H1 (cell line): ENCODE measurements around the gene SERPINA6. TPM values are rescaled to one million over a fixed set of nuclear protein-coding genes. Genes with fewer than 3 reads are reported as not detected.

Experiments
- ATF3 ChIP-seq: IDR thresholded peaks from 2 replicates; pipeline ENCODE4 v1.6.1; 2011; ENCODE audit warnings: low read depth, mild to moderate bottlenecking, low read length; ENCODE audit not compliant: insufficient read depth
- CREB1 ChIP-seq: IDR thresholded peaks from 2 replicates; pipeline ENCODE4 v1.6.1; 2012; ENCODE audit warnings: inconsistent platforms
- EGR1 ChIP-seq: IDR thresholded peaks from 2 replicates; pipeline ENCODE4 v1.6.1; 2011; ENCODE audit warnings: low read depth, low read length, borderline replicate concordance
- GTF2F1 ChIP-seq: IDR thresholded peaks from 2 replicates; pipeline ENCODE4 v1.6.1; 2012; ENCODE audit warnings: low read depth, low read length, improper control_type of control experiment, borderline replicate concordance
- JUN ChIP-seq: IDR thresholded peaks from 2 replicates; pipeline ENCODE4 v1.6.1; 2011; ENCODE audit warnings: low read depth, mild to moderate bottlenecking, improper control_type of control experiment, low read length
- MAX ChIP-seq: IDR thresholded peaks from 2 replicates; pipeline ENCODE4 v1.6.1; 2012; ENCODE audit warnings: inconsistent platforms
- NRF1 ChIP-seq: IDR thresholded peaks from 2 replicates; pipeline ENCODE4 v1.6.1; 2011; ENCODE audit warnings: mild to moderate bottlenecking, low read depth, low read length, improper control_type of control experiment
- PHF8 ChIP-seq: fragments of 200-600 bp; sonication (generic); conservative IDR thresholded peaks from 2 replicates; pipeline ENCODE4 v1.7.1; 2012; ENCODE audit warnings: low read depth, mild to moderate bottlenecking, inconsistent platforms, low read length, moderate library complexity
- POLR2A ChIP-seq, 2 experiments: IDR thresholded peaks; 1 replicate in 1 of 2; 2 replicates in 1 of 2; pipeline ENCODE4 v1.6.1; 2011; ENCODE audit warnings: low read depth in 2 of 2, low read length in 2 of 2, mild to moderate bottlenecking in 2 of 2; ENCODE audit errors: control extremely low read depth in 1 of 2
- POLR2AphosphoS5 ChIP-seq: IDR thresholded peaks from 2 replicates; pipeline ENCODE4 v1.6.1; 2011; ENCODE audit warnings: low read depth, low read length
- RFX5 ChIP-seq: IDR thresholded peaks from 2 replicates; pipeline ENCODE4 v1.6.1; 2011; ENCODE audit warnings: low read depth, low read length, improper control_type of control experiment, borderline replicate concordance
- RNF2 ChIP-seq: fragments of 200-900, 300-1000 bp; sonication (generic); IDR thresholded peaks from 2 replicates; pipeline ENCODE4 v1.7.1; 2016; ENCODE audit warnings: borderline replicate concordance, low read depth, mild to moderate bottlenecking, antibody characterized with exemption, low read length; ENCODE audit not compliant: poor library complexity, severe bottlenecking; ENCODE audit errors: missing control alignments
- SAP30 ChIP-seq: fragments of 300-600 bp; sonication (generic); IDR thresholded peaks from 2 replicates; pipeline ENCODE4 v1.7.1; 2012; ENCODE audit warnings: low read length, moderate library complexity, mild to moderate bottlenecking, inconsistent platforms; ENCODE audit not compliant: insufficient read depth, insufficient replicate concordance
- SIN3A ChIP-seq, 2 experiments: IDR thresholded peaks in 1 of 2; conservative IDR thresholded peaks in 1 of 2; 2 replicates each; pipeline ENCODE4 v1.6.1; 2011 to 2012; ENCODE audit warnings: low read length in 2 of 2, improper control_type of control experiment in 1 of 2, low read depth in 1 of 2, mild to moderate bottlenecking in 1 of 2
- SIRT6 ChIP-seq: IDR thresholded peaks from one replicate; pipeline ENCODE4 v1.7.1; 2012; ENCODE audit warnings: low read length, inconsistent platforms
- SRF ChIP-seq: IDR thresholded peaks from 2 replicates; pipeline ENCODE4 v1.6.1; 2011; ENCODE audit warnings: mild to moderate bottlenecking, low read depth, low read length, moderate library complexity
- SUZ12 ChIP-seq: fragments of 200-600 bp; sonication (generic); IDR thresholded peaks from 2 replicates; pipeline ENCODE4 v1.6.1; 2012; ENCODE audit warnings: mild to moderate bottlenecking, inconsistent platforms, low read length, moderate library complexity, mixed read lengths
- TAF1 ChIP-seq: IDR thresholded peaks from 2 replicates; pipeline ENCODE4 v1.6.1; 2011; ENCODE audit warnings: mild to moderate bottlenecking, low read depth, low read length
- TEAD4 ChIP-seq: IDR thresholded peaks from 2 replicates; pipeline ENCODE4 v1.6.1; 2012; ENCODE audit warnings: low read depth, low read length, inconsistent platforms, mixed read lengths
- USF2 ChIP-seq: IDR thresholded peaks from 2 replicates; pipeline ENCODE4 v1.6.1; 2011; ENCODE audit warnings: low read length, improper control_type of control experiment
- ZNF274 ChIP-seq: IDR thresholded peaks from 2 replicates; pipeline ENCODE4 v1.7.0; 2012; ENCODE audit warnings: low read length, borderline replicate concordance; ENCODE audit errors: extremely low read depth
- polyA plus RNA-seq, 7 experiments: library from polyadenylated mRNA; depleted of rRNA in 3 of 7; stranded (reverse) in 5 of 7; unstranded in 2 of 7; fragments of >200 nt in 5 of 7; fragments of 200-250 nt in 2 of 7; gene quantifications; 1 replicate in 5 of 7; 2 replicates in 1 of 7; 4 replicates in 1 of 7; pipeline versions ENCODE4 v1.2.1 to v1.2.3, GENCODE V29; 2011 to 2013; ENCODE audit warnings: missing spikeins in 2 of 7, mixed read lengths in 2 of 7
- total RNA-seq: library from RNA; stranded (reverse); fragmentation: NEBNext Ultra II Directional; extraction: Animal tissue kit (Norgen Biotek cat#: 25700); gene quantifications from 2 replicates; pipeline ENCODE4 v1.2.1, GENCODE V29; 2021
- TF ChIP-seq, protein P1 (sequence below): IDR thresholded peaks from 2 replicates; pipeline ENCODE4 v1.6.1; 2012; ENCODE audit warnings: low read length, inconsistent platforms

Gene SERPINA6
- total and polyA plus RNA-seq, 2 of the 8 experiments (the other 6 are each of a cell fraction or from before 2014, with no cell fraction given): not detected

GRCh38 chr14:94307410-94307992, 15.6 kb downstream of the SERPINA6 start (continued):
- TF ChIP-seq MAX: no peak
- no peak for TF ChIP-seq RNF2
- no peak for TF ChIP-seq NRF1
- TF ChIP-seq POLR2AphosphoS5: no peak
- TF ChIP-seq, protein P1, sequence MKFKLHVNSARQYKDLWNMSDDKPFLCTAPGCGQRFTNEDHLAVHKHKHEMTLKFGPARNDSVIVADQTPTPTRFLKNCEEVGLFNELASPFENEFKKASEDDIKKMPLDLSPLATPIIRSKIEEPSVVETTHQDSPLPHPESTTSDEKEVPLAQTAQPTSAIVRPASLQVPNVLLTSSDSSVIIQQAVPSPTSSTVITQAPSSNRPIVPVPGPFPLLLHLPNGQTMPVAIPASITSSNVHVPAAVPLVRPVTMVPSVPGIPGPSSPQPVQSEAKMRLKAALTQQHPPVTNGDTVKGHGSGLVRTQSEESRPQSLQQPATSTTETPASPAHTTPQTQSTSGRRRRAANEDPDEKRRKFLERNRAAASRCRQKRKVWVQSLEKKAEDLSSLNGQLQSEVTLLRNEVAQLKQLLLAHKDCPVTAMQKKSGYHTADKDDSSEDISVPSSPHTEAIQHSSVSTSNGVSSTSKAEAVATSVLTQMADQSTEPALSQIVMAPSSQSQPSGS: no peak
- no peak for TF ChIP-seq JUN
- no peak for TF ChIP-seq SUZ12
- no peak for TF ChIP-seq USF2
- TF ChIP-seq SIN3A (conservative IDR thresholded peaks at IDR 0.05 in 1 of 2, IDR thresholded peaks at IDR 0.05 in 1 of 2; ENCODE audit: low read depth in 1 of 2, low read length in 2 of 2): no peak
- no peak for TF ChIP-seq SRF
- no peak for TF ChIP-seq GTF2F1
- no peak for TF ChIP-seq TAF1
- TF ChIP-seq ATF3: no peak
- TF ChIP-seq PHF8: no peak
- TF ChIP-seq ZNF274: no peak
- no peak for TF ChIP-seq RFX5
- no peak for TF ChIP-seq CREB1
- TF ChIP-seq SIRT6: no peak
- TF ChIP-seq TEAD4: peak; percentile 73; the same call in 1 of the 2 replicates
- no peak for TF ChIP-seq POLR2A (IDR thresholded peaks at IDR 0.05; ENCODE audit: control extremely low read depth in 1 of 2, low read depth in 2 of 2, low read length in 2 of 2)
- TF ChIP-seq EGR1: 0 out of 2 replicates have a peak, but pooled peaks have one; percentile 9
- no peak for TF ChIP-seq SAP30
